Suprapubic skin (tissue), 3 donors: ENCODE results near the gene IGF1.

Experiments
- EP300 ChIP-seq: sonication (generic); formaldehyde crosslinking; IDR thresholded peaks from one replicate; pipeline ENCODE4 v1.6.1; 2017; ENCODE audit warnings: antibody characterized with exemption
- POLR2A ChIP-seq, 2 donors: fragments of 450-650 bp; IDR thresholded peaks; one replicate each; pipeline ENCODE4 v1.6.1; 2017; ENCODE audit warnings: antibody characterized with exemption in 2 of 2, mild to moderate bottlenecking in 2 of 2, moderate library complexity in 2 of 2
- TF ChIP-seq, protein P1 (sequence below), 2 donors: fragments of 200-600 bp in 1 of 2; fragments of 450-650 bp in 1 of 2; sonication (generic) in 1 of 2; IDR thresholded peaks; one replicate each; pipeline ENCODE4 v1.5.1; 2016 to 2019; ENCODE audit warnings: antibody characterized with exemption in 2 of 2, mild to moderate bottlenecking in 1 of 2, moderate library complexity in 1 of 2

DNA sequence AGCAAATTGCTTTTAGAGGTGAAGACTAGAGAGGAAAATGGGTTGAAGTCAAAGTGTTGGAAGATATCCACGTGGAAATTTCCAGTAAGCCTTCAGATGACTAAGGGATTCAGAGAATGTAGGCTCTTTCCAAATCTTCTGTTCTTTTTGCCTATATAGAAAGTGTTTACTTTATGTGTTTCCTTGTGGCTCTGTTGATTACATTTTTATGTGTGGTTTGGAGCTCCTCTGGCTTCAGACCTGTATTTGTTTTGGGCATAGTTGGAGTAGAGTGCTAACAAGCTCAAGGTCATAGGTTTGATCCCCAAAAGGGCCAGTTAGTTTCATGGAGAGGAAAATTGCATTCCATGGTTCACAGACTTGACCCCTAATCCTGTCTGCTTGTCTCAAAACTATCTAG, 91.9 kb downstream of the IGF1 start:
- TF ChIP-seq, protein P1, sequence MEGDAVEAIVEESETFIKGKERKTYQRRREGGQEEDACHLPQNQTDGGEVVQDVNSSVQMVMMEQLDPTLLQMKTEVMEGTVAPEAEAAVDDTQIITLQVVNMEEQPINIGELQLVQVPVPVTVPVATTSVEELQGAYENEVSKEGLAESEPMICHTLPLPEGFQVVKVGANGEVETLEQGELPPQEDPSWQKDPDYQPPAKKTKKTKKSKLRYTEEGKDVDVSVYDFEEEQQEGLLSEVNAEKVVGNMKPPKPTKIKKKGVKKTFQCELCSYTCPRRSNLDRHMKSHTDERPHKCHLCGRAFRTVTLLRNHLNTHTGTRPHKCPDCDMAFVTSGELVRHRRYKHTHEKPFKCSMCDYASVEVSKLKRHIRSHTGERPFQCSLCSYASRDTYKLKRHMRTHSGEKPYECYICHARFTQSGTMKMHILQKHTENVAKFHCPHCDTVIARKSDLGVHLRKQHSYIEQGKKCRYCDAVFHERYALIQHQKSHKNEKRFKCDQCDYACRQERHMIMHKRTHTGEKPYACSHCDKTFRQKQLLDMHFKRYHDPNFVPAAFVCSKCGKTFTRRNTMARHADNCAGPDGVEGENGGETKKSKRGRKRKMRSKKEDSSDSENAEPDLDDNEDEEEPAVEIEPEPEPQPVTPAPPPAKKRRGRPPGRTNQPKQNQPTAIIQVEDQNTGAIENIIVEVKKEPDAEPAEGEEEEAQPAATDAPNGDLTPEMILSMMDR (IDR thresholded peaks at IDR 0.05), result no peak
- TF ChIP-seq POLR2A (IDR thresholded peaks at IDR 0.05) (no peak), EP300 (no peak)
